ENCODE results near the gene CFAP99.
"Not testable (repeated sequence)": the region's sequence is repeated elsewhere in the genome, so short reads cannot be mapped to it uniquely, and the experiment has no call there.

CFAP99 gene

DNA sequence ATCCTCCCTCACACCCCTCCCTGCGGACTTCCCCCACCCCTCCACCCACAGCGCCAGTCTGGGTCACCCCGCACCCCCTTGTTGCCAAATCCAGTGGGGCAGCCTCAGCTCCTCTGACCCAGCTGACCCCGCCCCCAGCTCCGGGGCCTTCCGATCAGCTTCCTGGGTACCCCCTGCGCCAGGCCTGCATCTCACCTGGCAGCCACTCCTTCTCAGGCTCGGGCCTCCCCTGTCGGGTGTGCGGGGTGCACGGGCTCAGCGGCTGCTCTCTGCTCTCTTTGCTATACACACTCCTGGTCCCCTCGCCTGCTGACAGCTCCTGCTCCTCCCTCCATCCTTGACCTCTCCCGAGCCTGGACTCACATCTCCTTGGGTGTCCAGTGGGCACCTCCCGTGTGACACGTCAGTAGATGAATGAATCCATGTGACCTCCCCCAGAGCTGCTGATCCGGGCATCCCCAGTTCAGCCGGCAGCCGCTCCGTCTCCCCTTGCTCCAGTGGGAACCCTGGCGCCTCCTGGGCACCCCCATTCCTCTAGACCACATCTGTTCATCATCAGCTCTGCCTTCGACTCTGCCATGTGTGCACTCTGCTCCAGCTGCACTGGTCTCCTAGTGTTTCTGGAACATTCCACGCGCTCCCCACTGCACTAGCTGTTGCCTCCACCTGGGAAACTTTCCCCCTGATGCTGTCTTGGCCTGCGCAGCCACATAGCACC is 9.9 kb downstream of the CFAP99 start:
- DNase-seq (ENCODE audit: low read depth in 3 of 3): no peak

GRCh38 chr4:2429945-2430757 is 11.4 kb downstream of the CFAP99 start:
- DNase-seq (ENCODE audit: low read depth in 3 of 3): not testable (repeated sequence)

- no peak for DNase-seq (ENCODE audit: low read depth in 3 of 3)
Observed at GRCh38 chr4:2432004-2432403, 13.2 kb downstream of the CFAP99 start.

GRCh38 chr4:2432991-2433530 is 14.3 kb downstream of the CFAP99 start:
- DNase-seq (ENCODE audit: low read depth in 3 of 3): no peak

GRCh38 chr4:2433609-2434350 is 15.0 kb downstream of the CFAP99 start:
- DNase-seq (ENCODE audit: low read depth in 3 of 3): no peak

- no peak for DNase-seq (ENCODE audit: low read depth in 3 of 3)
Observed at GRCh38 chr4:2434420-2434819, 15.7 kb downstream of the CFAP99 start.

GRCh38 chr4:2436301-2436700 is 17.5 kb downstream of the CFAP99 start:
- DNase-seq (ENCODE audit: low read depth in 3 of 3): no peak

- no peak for DNase-seq (ENCODE audit: low read depth in 3 of 3)
Observed at GRCh38 chr4:2436761-2437474, 18.2 kb downstream of the CFAP99 start.

GRCh38 chr4:2437475-2438215 is 18.9 kb downstream of the CFAP99 start:
- DNase-seq (ENCODE audit: low read depth in 3 of 3): no peak

GRCh38 chr4:2438822-2439718 is 20.3 kb downstream of the CFAP99 start:
- no peak for DNase-seq (ENCODE audit: low read depth in 3 of 3)

- DNase-seq (ENCODE audit: low read depth in 3 of 3): peak in 2 of 3 experiments; percentile 42 to 80
Observed at GRCh38 chr4:2441393-2442174, 22.8 kb downstream of the CFAP99 start.

DNA sequence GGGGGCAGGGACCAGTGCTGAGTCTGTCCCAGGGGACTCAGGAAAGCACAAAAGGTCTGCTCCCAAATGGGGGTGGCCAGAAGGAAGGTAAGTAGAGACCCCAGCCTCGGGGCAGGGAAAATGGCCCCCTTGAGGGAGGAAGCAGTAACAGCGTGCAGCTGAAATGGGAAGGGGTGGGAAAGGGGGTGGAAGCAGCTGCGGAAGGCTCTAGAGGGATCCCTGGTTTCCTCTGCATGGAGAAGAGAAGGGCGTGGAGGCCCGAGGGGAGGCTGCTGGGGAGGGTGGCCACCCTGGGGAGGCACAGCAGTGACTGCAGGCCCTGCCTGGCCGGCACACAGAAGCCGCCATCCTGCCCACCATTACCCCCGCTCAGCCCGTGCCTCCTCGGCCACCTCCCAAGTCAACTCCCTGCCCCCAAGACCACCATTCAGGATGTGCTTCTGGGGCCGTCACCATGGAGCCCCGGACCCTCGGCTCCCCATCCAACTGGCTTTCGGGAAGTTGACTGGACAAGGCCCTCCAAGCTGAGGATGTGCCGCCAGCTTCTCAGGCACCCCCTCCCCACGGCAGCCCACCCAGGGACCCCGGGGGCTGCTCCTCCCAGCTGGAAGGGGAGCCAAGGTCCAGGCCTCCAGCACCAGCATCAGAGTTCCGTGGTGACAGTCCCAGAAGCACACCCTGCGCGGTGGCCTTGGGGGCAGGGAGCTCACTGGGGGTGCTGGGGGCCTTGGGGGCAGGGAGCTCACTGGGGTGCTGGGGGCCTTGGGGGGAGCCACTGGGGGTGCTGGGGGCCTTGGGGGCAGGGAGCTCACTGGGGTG is 23.6 kb downstream of the CFAP99 start:
- no peak for DNase-seq (ENCODE audit: low read depth in 3 of 3)

GRCh38 chr4:2443061-2443730 is 24.4 kb downstream of the CFAP99 start:
- no peak for DNase-seq (ENCODE audit: low read depth in 3 of 3)

- DNase-seq (ENCODE audit: low read depth in 3 of 3): no peak
Observed at GRCh38 chr4:2443956-2444740, 25.4 kb downstream of the CFAP99 start.

DNA sequence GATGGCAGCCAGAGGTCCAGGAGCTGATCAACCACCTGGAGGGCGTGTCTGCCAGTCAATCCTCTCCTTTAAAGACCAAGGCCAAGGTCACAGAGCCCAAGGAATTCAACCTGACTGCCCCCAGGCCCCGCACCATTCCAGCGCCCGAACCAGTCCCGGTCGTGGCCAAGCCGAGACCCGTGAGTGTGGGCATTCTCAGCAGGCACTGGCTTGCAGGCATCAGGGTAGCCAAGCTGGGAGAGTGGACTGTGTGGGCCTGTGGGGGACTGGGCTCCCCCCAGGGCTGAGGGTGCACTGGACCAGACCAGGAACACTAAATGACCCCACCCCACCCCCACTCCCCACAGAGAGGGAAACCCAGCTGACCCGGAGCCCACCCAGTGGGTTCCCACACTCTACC is 26.4 kb downstream of the CFAP99 start:
- no peak for DNase-seq (ENCODE audit: low read depth in 3 of 3)

DNA sequence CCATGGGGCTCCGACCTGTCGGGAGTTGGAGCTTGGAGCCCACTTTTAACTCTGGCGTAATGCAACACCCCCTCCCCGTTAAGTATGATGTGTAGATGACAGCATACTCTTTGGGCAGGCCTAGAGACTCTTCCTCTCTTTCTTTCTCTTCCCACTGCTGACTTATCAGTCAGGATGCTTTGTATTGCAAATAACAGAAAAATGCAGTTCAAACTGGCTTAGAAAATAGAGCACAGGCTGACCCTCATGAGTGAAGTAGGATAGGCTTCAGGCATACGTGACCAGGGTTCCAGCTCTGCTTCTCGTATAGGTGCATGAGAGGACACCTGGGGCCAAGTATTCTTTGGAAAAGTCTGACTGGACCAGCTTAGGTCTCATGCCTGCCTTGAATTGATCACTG is 26.8 kb downstream of the CFAP99 start:
- no peak for DNase-seq (ENCODE audit: low read depth in 3 of 3)
